ENCODE results near the gene MAN1C1. TPM values are rescaled to one million over a fixed set of nuclear protein-coding genes. Genes with fewer than 3 reads are reported as not detected.

MAN1C1 gene
- polyA plus RNA-seq, 4 donors: 14.5 to 21.7 (median 18.5) TPM

- no peak for DNase-seq (ENCODE audit: low read depth in 4 of 4, low spot score in 2 of 4)
Measured at GRCh38 chr1:25750923-25751605, 134.5 kb downstream of the MAN1C1 start.

DNA sequence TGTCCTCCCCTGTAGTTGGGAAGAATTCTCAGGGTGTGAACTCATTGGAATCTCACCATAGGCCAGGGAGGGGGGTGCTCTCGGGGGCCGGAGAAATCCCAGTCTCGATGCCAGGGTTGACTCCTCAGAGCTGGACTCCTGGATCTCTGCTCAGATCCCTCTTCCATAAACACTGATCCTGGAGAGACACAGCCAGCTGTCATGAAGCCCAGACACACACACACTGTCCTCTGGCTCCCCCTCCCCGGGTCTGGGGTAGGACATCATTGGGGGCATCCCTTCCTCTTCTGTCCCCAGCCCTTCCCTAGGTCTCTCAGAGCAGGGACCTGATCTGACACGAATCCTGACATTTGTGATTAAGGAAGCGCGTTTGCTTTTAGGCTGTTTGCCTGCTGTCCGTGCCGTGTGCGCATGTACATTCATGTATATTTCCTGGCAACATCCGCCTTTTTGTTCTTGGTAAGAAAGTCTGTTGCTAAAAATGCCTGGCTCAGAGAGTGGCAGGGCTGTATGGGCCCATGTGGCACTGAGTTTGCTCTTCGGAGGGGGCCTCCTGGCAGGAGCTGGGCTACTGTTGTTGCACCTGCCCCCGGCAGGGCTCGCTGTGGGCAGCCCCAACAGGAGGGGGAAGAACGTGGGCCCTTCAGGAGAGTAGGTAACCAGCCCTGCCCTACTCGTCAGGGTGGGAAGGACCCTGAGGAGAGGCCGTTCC lies 138.0 kb downstream of the MAN1C1 start:
- no peak for DNase-seq (ENCODE audit: low read depth in 4 of 4, low spot score in 2 of 4)

GRCh38 chr1:25755475-25756125 lies 139.0 kb downstream of the MAN1C1 start:
- DNase-seq (ENCODE audit: low read depth in 4 of 4, low spot score in 2 of 4): no peak

- DNase-seq (ENCODE audit: low read depth in 4 of 4, low spot score in 2 of 4): no peak
Measured at GRCh38 chr1:25756215-25756614, 139.6 kb downstream of the MAN1C1 start.

- no peak for DNase-seq (ENCODE audit: low read depth in 4 of 4, low spot score in 2 of 4)
Measured at GRCh38 chr1:25757151-25757845, 140.7 kb downstream of the MAN1C1 start.

DNA sequence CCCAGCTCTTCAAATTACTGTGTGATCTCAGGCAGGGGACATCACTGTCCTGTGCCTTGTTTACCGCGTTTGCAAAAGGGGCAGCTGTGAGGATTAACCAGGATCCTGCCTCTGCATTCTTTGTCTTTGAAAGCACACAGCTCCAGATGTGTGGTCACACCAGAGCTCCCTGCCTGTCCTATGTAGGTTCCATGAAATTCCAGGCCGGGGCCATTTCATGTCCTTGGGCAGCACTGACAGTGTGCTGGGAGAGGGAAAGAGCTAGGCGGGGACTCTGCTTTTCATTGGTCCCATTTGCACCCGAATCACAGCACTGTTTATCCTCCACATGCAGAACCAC lies 141.2 kb downstream of the MAN1C1 start:
- DNase-seq (ENCODE audit: low read depth in 4 of 4, low spot score in 2 of 4): no peak

DNA sequence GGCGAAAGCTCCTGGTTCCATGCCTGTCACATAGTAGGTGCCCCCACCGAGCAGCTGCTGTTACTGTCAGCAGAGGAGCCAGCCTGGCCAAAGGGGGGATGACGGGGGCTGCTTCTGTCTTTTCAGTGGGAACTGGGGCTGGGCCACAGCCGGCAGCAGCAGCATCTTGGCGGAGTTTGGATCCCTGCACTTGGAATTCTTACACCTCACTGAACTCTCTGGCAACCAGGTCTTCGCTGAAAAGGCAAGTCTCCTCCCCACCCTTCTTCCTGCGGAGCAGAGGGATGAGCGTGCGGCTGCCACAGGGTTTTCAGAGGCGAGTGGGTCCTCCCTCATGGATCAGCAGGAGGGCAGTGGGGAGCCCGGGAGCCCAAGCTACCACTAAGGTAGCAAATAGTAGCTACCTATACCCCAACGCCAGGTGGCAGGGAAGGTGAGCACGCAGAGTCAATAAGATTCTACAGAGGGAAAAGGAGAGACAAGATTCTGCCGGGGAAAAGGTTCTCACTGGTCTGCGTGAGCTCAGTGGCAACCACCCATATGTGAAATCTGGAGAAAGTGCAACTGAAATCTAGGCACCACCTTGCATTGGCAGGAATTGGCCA lies 142.0 kb downstream of the MAN1C1 start:
- no peak for DNase-seq (ENCODE audit: low read depth in 4 of 4, low spot score in 2 of 4)

- DNase-seq (ENCODE audit: low read depth in 4 of 4, low spot score in 2 of 4): no peak
Measured at GRCh38 chr1:25760122-25760719, 143.6 kb downstream of the MAN1C1 start.

GRCh38 chr1:25760871-25761270 lies 144.3 kb downstream of the MAN1C1 start:
- no peak for DNase-seq (ENCODE audit: low read depth in 4 of 4, low spot score in 2 of 4)

GRCh38 chr1:25763493-25763892 lies 146.9 kb downstream of the MAN1C1 start:
- no peak for DNase-seq (ENCODE audit: low read depth in 4 of 4, low spot score in 2 of 4)

GRCh38 chr1:25765136-25765922 lies 148.7 kb downstream of the MAN1C1 start:
- DNase-seq (ENCODE audit: low read depth in 4 of 4, low spot score in 2 of 4): no peak

DNA sequence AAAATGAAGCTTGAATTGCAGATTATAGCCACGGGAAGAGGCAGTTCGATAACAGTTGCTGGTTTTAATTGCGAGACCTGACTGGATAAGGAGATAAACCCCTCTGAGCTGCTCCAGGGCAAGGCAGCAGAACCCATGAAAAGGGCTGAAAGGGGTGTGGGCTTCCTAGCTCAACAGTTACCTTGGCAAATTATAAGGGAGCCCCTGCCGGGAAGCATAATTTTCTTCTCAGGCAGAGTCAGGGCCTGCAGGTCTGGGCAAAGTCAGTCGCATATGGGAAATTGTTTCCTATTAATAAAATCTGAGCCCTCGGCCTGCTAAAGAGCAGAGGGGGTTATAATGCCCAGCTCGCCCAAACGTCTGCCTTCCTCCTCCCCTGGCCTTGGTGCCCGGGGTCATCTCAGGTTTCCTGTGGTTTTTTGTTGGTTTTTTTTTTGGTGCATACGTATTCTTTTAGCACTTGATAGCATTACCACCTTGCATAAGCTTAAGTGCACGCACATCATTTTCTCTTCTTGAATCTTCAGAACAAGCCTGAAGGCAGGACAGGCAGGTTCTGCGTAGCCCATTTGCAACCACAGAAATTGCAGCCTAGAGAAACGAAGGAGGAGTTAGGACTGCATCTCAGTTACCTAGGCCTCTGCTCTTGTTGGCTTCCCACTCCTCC lies 149.5 kb downstream of the MAN1C1 start:
- no peak for DNase-seq (ENCODE audit: low read depth in 4 of 4, low spot score in 2 of 4)

DNA sequence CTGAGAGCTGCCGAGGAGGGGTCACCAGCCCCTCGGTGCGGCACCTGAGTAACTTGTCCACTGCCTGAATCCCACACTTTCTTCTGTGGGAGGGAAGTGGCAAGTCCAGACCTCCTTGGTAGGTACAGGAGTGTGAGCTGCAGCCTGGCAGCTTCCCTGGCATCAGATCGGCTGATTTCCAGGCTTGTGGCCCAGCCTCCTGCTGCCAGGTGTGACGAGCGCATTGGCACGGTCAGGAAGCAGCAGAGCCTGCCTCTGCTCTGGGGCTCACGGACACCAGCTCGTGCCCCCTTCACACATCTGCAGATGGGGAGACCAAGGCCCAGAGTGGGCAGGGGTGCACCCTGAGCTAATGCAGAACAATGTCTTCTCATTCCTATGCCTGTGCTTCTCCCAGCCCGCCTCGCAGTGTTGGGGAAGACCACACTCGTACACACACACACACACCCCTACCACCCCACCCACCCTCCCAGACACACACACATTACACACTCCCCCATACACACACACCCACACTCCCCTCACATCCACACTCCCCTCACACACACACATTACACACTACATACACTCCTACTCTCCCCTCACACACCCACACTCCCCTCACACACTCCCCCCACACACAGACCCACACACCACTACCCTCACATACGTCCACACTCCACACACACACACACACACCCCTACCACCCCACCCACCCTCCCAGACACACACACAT lies 150.3 kb downstream of the MAN1C1 start:
- no peak for DNase-seq (ENCODE audit: low read depth in 4 of 4, low spot score in 2 of 4)

DNA sequence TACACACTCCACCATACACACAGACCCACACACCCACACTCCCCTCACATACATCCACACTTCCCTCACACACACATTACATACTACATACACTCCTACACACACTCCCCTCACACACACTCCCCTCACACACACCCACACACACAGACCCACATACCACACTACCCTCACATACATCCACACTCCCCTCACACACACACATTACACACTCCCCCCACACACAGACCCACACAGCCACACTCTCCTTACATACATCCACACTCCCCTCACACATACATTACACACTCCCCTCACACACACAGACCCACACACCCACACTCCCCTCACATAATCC lies 150.8 kb downstream of the MAN1C1 start:
- DNase-seq (ENCODE audit: low read depth in 4 of 4, low spot score in 2 of 4): no peak

- no peak for DNase-seq (ENCODE audit: low read depth in 4 of 4, low spot score in 2 of 4)
Measured at GRCh38 chr1:25768999-25769398, 152.4 kb downstream of the MAN1C1 start.

GRCh38 chr1:25769625-25770383 lies 153.2 kb downstream of the MAN1C1 start:
- DNase-seq (ENCODE audit: low read depth in 4 of 4, low spot score in 2 of 4): no peak

DNA sequence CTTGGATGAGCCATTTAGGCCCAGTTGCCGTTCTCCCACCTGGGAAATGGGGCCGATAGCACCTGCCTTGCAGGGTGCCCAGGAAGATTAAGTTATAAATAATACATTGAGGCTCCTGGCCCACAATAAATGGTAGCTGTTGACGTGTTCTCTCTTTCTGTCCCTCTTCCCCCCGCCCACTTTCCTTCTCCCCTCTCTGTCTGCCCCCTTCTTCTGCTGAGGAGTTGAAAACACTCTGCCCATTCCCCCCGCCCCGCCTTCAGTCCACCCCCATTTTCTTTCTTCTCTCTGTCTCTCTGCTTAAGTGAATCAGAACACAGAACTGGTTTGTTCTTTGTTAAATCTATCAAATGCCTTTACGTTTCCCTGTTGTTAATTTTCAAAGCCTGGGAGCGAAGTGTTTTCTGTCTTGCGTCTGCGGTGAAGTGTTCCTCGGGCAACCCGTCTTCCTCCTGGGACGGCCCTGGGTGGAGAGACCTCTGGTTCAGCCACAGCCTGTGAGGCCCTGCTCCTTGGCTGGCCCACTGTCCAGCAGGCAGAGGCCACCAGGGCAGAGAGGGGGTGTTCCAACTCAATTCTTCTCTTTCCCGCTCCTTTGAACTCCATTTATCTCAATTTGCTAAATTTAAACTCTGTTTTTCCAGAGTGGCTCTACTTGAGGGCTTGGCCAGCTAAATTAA lies 154.1 kb downstream of the MAN1C1 start:
- peak in 1 of 4 donors; percentile 49 for DNase-seq (ENCODE audit: low read depth in 4 of 4, low spot score in 2 of 4)

Data from left renal cortex interstitium (tissue), 4 donors.